SK-N-MC (cell line): ENCODE data around the gene CCDC78.

Experiments
- EZH2 ChIP-seq: fragments of 200-600 bp; sonication (generic); IDR thresholded peaks from one replicate; pipeline ENCODE4 v1.6.1; 2017; ENCODE audit warnings: antibody characterized with exemption
- FOXP2 ChIP-seq: optimal IDR thresholded peaks from 2 replicates; pipeline ENCODE3; 2011; ENCODE audit warnings: mild to moderate bottlenecking, moderate library complexity; ENCODE audit not compliant: insufficient read depth; ENCODE audit errors: extremely low read length, control extremely low read depth
- POLR2AphosphoS5 ChIP-seq: IDR thresholded peaks from 2 replicates; pipeline ENCODE4 v1.6.1; 2012; ENCODE audit warnings: mild to moderate bottlenecking, low read depth, low read length, borderline replicate concordance

GRCh38 chr16:725463-726187 is 618 bp downstream of the CCDC78 start:
- TF ChIP-seq EZH2 (no peak), POLR2AphosphoS5 (no peak), FOXP2 (no peak)
